Naive B cell (primary cell): ENCODE data around the gene PDZRN3. TPM values are rescaled to one million over a fixed set of nuclear protein-coding genes. Genes with fewer than 3 reads are reported as not detected.
"Not testable (repeated sequence)": the region's sequence is repeated elsewhere in the genome, so short reads cannot be mapped to it uniquely, and the experiment has no call there.

Experiments used
- ATAC-seq, 2 donors: fragments of 150-1000 bp; cut with Tn5 transposase; 2 replicates each; pipeline ENCODE4 v1.10.0; 2021; ENCODE audit warnings: low read depth in 2 of 2, mild to moderate bottlenecking in 2 of 2, moderate library complexity in 2 of 2
- DNase-seq: peaks from one replicate; pipeline ENCODE4 v3.0.0; 2022
- H3K27ac Mint-ChIP-seq, 6 donors: one replicate each; pipeline ENCODE4 v1.8.0; 2020 to 2022; ENCODE audit warnings: mild to moderate bottlenecking in 6 of 6, mixed read lengths in 6 of 6, moderate library complexity in 5 of 6, inconsistent platforms in 2 of 6
- H3K27me3 Mint-ChIP-seq, 3 donors: one replicate each; pipeline ENCODE4 v1.8.0; 2021 to 2022; ENCODE audit warnings: mixed read lengths in 3 of 3, mild to moderate bottlenecking in 1 of 3
- H3K36me3 Mint-ChIP-seq, 2 donors: one replicate each; pipeline ENCODE4 v1.8.0; 2020 to 2022; ENCODE audit warnings: mixed read lengths in 2 of 2, inconsistent platforms in 1 of 2, mild to moderate bottlenecking in 1 of 2
- H3K4me1 Mint-ChIP-seq, 3 donors: one replicate each; pipeline ENCODE4 v1.8.0; 2020 to 2022; ENCODE audit warnings: mixed read lengths in 3 of 3, inconsistent platforms in 1 of 3, mild to moderate bottlenecking in 1 of 3, moderate library complexity in 1 of 3
- H3K4me3 Mint-ChIP-seq, 8 donors: one replicate each; pipeline ENCODE4 v1.8.0; 2020 to 2022; ENCODE audit warnings: mild to moderate bottlenecking in 8 of 8, mixed read lengths in 8 of 8, moderate library complexity in 8 of 8, inconsistent platforms in 2 of 8
- H3K9me3 Mint-ChIP-seq, 7 donors: one replicate each; pipeline ENCODE4 v1.8.0; 2020 to 2022; ENCODE audit warnings: mixed read lengths in 7 of 7, mild to moderate bottlenecking in 5 of 7, inconsistent platforms in 2 of 7, moderate library complexity in 1 of 7
- polyA plus RNA-seq, 6 donors: library from polyadenylated mRNA; unstranded; fragments of 300-500 nt; fragmentation: Illumina TruSeq; gene quantifications; one replicate each; pipeline ENCODE4 v1.2.3, GENCODE V29; 2021; ENCODE audit warnings: low read depth in 6 of 6

Gene PDZRN3
- polyA plus RNA-seq, 6 donors from 2014 or later: not detected

- no peaks in the 10 kb centered on the region for H3K4me1 Mint-ChIP-seq
- DNase-seq: no peak
- H3K27me3 Mint-ChIP-seq: peaks cover 10 to 36% (median 27%) of the 10 kb centered on the region in 3 donors
- H3K9me3 Mint-ChIP-seq: peaks cover 0 to 15% (median 4%) of the 10 kb centered on the region in 7 donors
- H3K36me3 Mint-ChIP-seq: no peaks in the 10 kb centered on the region
- no peak for ATAC-seq
- no peak overlapping the region for H3K4me3 Mint-ChIP-seq
- no peak overlapping the region for H3K27ac Mint-ChIP-seq
These were observed 150.8 kb downstream of the PDZRN3 start for GRCh38 chr3:73473898-73474416.

- H3K9me3 Mint-ChIP-seq: peaks cover 0 to 15% (median 4%) of the 10 kb centered on the region in 7 donors
- no peaks in the 10 kb centered on the region for H3K36me3 Mint-ChIP-seq
- no peak overlapping the region for H3K4me3 Mint-ChIP-seq
- no peak for ATAC-seq
- H3K27ac Mint-ChIP-seq: no peak overlapping the region
- no peaks in the 10 kb centered on the region for H3K4me1 Mint-ChIP-seq
- H3K27me3 Mint-ChIP-seq: peaks cover 10 to 36% (median 27%) of the 10 kb centered on the region in 3 donors
- DNase-seq: no peak
These were observed 151.4 kb downstream of the PDZRN3 start for GRCh38 chr3:73473181-73473897.

GRCh38 chr3:73471986-73472787, 152.6 kb downstream of the PDZRN3 start:
- Mint-ChIP-seq H3K27ac (no peak overlapping the region), H3K27me3 (peaks cover 15 to 41% (median 27%) of the 10 kb centered on the region in 3 donors), H3K36me3 (no peaks in the 10 kb centered on the region), H3K4me3 (no peak overlapping the region), H3K9me3 (peaks cover 0 to 8% (median 1%) of the 10 kb centered on the region in 7 donors), H3K4me1 (no peaks in the 10 kb centered on the region)
- DNase-seq (no peak), ATAC-seq (no peak)

GRCh38 chr3:73470860-73471259, 153.9 kb downstream of the PDZRN3 start:
- no peaks in the 10 kb centered on the region for H3K4me1 Mint-ChIP-seq
- H3K36me3 Mint-ChIP-seq: no peaks in the 10 kb centered on the region
- peaks cover 11 to 39% (median 22%) of the 10 kb centered on the region in 3 donors for H3K27me3 Mint-ChIP-seq
- H3K4me3 Mint-ChIP-seq: no peak overlapping the region
- no peak overlapping the region for H3K27ac Mint-ChIP-seq
- DNase-seq (no peak), ATAC-seq (no peak)
- peaks cover 0 to 2% (median 0%) of the 10 kb centered on the region in 7 donors for H3K9me3 Mint-ChIP-seq

- Mint-ChIP-seq H3K4me3 (no peak overlapping the region), H3K27ac (no peak overlapping the region), H3K9me3 (peaks cover 0 to 1% (median 0%) of the 10 kb centered on the region in 7 donors), H3K36me3 (no peaks in the 10 kb centered on the region), H3K27me3 (peaks cover 8 to 32% (median 10%) of the 10 kb centered on the region in 3 donors), H3K4me1 (no peaks in the 10 kb centered on the region)
- ATAC-seq (no peak), DNase-seq (no peak)
These were observed 155.4 kb downstream of the PDZRN3 start for GRCh38 chr3:73469331-73469730.

- H3K27me3 Mint-ChIP-seq: peaks cover 0 to 18% (median 8%) of the 10 kb centered on the region in 3 donors
- no peak overlapping the region for H3K4me3 Mint-ChIP-seq
- ATAC-seq: no peak
- H3K36me3 Mint-ChIP-seq: no peaks in the 10 kb centered on the region
- H3K27ac Mint-ChIP-seq: no peak overlapping the region
- no peaks in the 10 kb centered on the region for H3K4me1 Mint-ChIP-seq
- DNase-seq: no peak
- H3K9me3 Mint-ChIP-seq: no peaks in the 10 kb centered on the region
These were observed 157.5 kb downstream of the PDZRN3 start for GRCh38 chr3:73467211-73467610.

- no peaks in the 10 kb centered on the region for H3K4me1 Mint-ChIP-seq
- H3K9me3 Mint-ChIP-seq: no peaks in the 10 kb centered on the region
- no peak overlapping the region for H3K27ac Mint-ChIP-seq
- ATAC-seq (no peak), DNase-seq (no peak)
- no peaks in the 10 kb centered on the region for H3K36me3 Mint-ChIP-seq
- no peak overlapping the region for H3K4me3 Mint-ChIP-seq
- H3K27me3 Mint-ChIP-seq: peaks cover 0 to 17% (median 12%) of the 10 kb centered on the region in 3 donors
These were observed 158.8 kb downstream of the PDZRN3 start for GRCh38 chr3:73465926-73466325.

- H3K36me3 Mint-ChIP-seq, H3K9me3 Mint-ChIP-seq, H3K4me3 Mint-ChIP-seq, H3K27ac Mint-ChIP-seq, H3K4me1 Mint-ChIP-seq, ATAC-seq, DNase-seq: not testable (repeated sequence)
- peaks cover 6 to 17% (median 12%) of the 10 kb centered on the region in 3 donors for H3K27me3 Mint-ChIP-seq
These were observed 160.6 kb downstream of the PDZRN3 start for GRCh38 chr3:73464126-73464525.

GRCh38 chr3:73461547-73461946, 163.2 kb downstream of the PDZRN3 start:
- Mint-ChIP-seq H3K27me3 (peaks cover 4 to 13% (median 7%) of the 10 kb centered on the region in 3 donors), H3K27ac (no peak overlapping the region), H3K4me3 (no peak overlapping the region), H3K36me3 (no peaks in the 10 kb centered on the region), H3K9me3 (peaks cover 0 to 9% (median 0%) of the 10 kb centered on the region in 7 donors), H3K4me1 (no peaks in the 10 kb centered on the region)
- DNase-seq: no peak
- no peak for ATAC-seq

- Mint-ChIP-seq H3K27me3 (peaks cover 4 to 7% (median 6%) of the 10 kb centered on the region in 3 donors), H3K27ac (no peak overlapping the region), H3K4me3 (no peak overlapping the region), H3K9me3 (peaks cover 0 to 9% (median 0%) of the 10 kb centered on the region in 7 donors), H3K4me1 (no peaks in the 10 kb centered on the region), H3K36me3 (no peaks in the 10 kb centered on the region)
- DNase-seq (no peak), ATAC-seq (no peak)
These were observed 165.0 kb downstream of the PDZRN3 start for GRCh38 chr3:73459711-73460110.

GRCh38 chr3:73453666-73454065, 171.1 kb downstream of the PDZRN3 start:
- H3K36me3 Mint-ChIP-seq: no peaks in the 10 kb centered on the region
- DNase-seq (no peak), ATAC-seq (no peak)
- H3K27me3 Mint-ChIP-seq: peaks cover 0 to 5% (median 0%) of the 10 kb centered on the region in 3 donors
- H3K9me3 Mint-ChIP-seq: no peaks in the 10 kb centered on the region
- H3K27ac Mint-ChIP-seq: no peak overlapping the region
- H3K4me3 Mint-ChIP-seq: no peak overlapping the region
- H3K4me1 Mint-ChIP-seq: peaks cover 8 to 11% (median 11%) of the 10 kb centered on the region in 3 donors

GRCh38 chr3:73452729-73453128, 172.0 kb downstream of the PDZRN3 start:
- Mint-ChIP-seq H3K27ac (peak overlapping the region in 1 of 6 donors; percentile 13), H3K27me3 (peaks cover 0 to 5% (median 0%) of the 10 kb centered on the region in 3 donors), H3K9me3 (no peaks in the 10 kb centered on the region), H3K4me3 (no peak overlapping the region), H3K4me1 (peaks cover 8 to 11% (median 11%) of the 10 kb centered on the region in 3 donors), H3K36me3 (no peaks in the 10 kb centered on the region)
- DNase-seq (no peak), ATAC-seq (no peak)

GRCh38 chr3:73451301-73451944, 173.3 kb downstream of the PDZRN3 start:
- Mint-ChIP-seq H3K36me3 (no peaks in the 10 kb centered on the region), H3K4me1 (peaks cover 8 to 11% (median 11%) of the 10 kb centered on the region in 3 donors), H3K4me3 (no peak overlapping the region), H3K27ac (peak overlapping the region in 3 of 6 donors; percentile 7 to 62 (median 39)), H3K27me3 (peaks cover 0 to 5% (median 0%) of the 10 kb centered on the region in 3 donors), H3K9me3 (no peaks in the 10 kb centered on the region)
- ATAC-seq: peak; percentile 70
- peak; percentile 35 for DNase-seq
